ENCODE measurements around the gene IPPK. TPM values are rescaled to one million over a fixed set of nuclear protein-coding genes. Genes with fewer than 3 reads are reported as not detected.
A peak's percentile ranks its signal among the peaks of the same experiment; 100 is the strongest.

The IPPK gene
- total and polyA plus RNA-seq, 2 donors (not counting 1 experiment from before 2014, with no cell fraction given) = 11.1 to 16.4 TPM

DNA sequence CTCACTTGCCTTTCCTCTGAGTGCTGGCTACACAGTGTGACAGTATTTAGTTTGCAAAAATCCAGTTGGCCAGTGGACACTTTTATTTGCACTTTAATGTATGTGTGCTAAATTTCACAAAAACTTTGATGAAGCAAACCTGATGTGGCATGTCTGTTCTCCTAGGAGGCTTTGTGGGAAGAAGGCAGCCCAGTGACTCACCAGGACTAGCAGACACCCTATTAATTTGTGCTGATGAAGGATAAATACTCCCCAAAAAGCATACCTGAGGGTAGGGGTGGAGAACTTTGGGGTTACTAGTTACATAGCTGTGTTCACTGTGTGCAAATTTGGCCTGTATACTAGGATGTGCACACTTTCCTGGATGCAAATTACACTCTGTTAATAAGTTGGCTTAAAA is 39.3 kb upstream of the IPPK start:
- no peak for TF ChIP-seq EZH2 (IDR thresholded peaks at IDR 0.05; ENCODE audit: low read length, missing control alignments)
- TF ChIP-seq, protein P1, sequence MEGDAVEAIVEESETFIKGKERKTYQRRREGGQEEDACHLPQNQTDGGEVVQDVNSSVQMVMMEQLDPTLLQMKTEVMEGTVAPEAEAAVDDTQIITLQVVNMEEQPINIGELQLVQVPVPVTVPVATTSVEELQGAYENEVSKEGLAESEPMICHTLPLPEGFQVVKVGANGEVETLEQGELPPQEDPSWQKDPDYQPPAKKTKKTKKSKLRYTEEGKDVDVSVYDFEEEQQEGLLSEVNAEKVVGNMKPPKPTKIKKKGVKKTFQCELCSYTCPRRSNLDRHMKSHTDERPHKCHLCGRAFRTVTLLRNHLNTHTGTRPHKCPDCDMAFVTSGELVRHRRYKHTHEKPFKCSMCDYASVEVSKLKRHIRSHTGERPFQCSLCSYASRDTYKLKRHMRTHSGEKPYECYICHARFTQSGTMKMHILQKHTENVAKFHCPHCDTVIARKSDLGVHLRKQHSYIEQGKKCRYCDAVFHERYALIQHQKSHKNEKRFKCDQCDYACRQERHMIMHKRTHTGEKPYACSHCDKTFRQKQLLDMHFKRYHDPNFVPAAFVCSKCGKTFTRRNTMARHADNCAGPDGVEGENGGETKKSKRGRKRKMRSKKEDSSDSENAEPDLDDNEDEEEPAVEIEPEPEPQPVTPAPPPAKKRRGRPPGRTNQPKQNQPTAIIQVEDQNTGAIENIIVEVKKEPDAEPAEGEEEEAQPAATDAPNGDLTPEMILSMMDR (conservative IDR thresholded peaks at IDR 0.05 in 1 of 2, IDR thresholded peaks at IDR 0.05 in 1 of 2; ENCODE audit: low read depth in 1 of 2, low read length in 2 of 2) = no peak
- H3K4me3 ChIP-seq (replicated peaks in 1 of 4; ENCODE audit: control extremely low read depth in 1 of 4, insufficient read depth in 1 of 4, low read depth in 3 of 4, low read length in 4 of 4) = no peak overlapping the region
- H3K9ac ChIP-seq (ENCODE audit: insufficient read depth, low read length) = no peak overlapping the region
- H3K9me3 ChIP-seq (ENCODE audit: control insufficient read depth, insufficient read depth, low read depth, low read length) = no peaks in the 10 kb centered on the region
- no peak overlapping the region for H3K4me2 ChIP-seq (ENCODE audit: extremely low read depth, insufficient read depth, low read length)
- peaks cover 7% of the 10 kb centered on the region for H3K36me3 ChIP-seq (ENCODE audit: control insufficient read depth, insufficient read depth, low read length)
- H2AFZ ChIP-seq (ENCODE audit: low read length) = no peak overlapping the region
- H3K27ac ChIP-seq (ENCODE audit: insufficient read depth, low read length) = no peak overlapping the region
- DNase-seq (ENCODE audit: low read depth in 2 of 2) = peak in 1 of 2 donors; percentile 9
- no peaks in the 10 kb centered on the region for H3K79me2 ChIP-seq (ENCODE audit: control insufficient read depth, insufficient read depth, low read length)
- H3K4me1 ChIP-seq (ENCODE audit: control insufficient read depth, extremely low read depth, insufficient read depth, low read length) = no peaks in the 10 kb centered on the region
- H4K20me1 ChIP-seq (ENCODE audit: control insufficient read depth, extremely low read depth, insufficient read depth, low read length) = no peaks in the 10 kb centered on the region
- H3K27me3 ChIP-seq (ENCODE audit: control insufficient read depth, insufficient read depth, low read length) = no peaks in the 10 kb centered on the region

DNA sequence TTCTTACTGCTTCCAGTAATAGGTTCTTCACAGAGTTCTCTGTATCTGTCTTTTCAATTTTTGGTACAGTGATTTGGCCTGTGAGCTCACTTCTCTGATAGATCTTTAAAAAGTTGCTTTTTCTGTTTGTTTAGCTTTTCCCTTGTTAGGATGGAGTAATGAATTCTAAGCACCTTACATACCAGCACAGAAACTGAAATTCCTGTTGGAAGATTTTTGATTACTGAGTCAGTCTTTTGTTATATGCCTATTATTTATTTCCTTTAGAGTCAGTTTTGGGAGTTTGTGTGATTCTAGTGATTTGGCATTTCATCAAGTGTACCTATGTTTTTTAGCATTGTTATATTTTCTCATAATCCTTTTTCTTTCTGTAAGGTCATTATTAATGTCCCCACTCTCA is 37.6 kb upstream of the IPPK start:
- no peaks in the 10 kb centered on the region for H3K27me3 ChIP-seq (ENCODE audit: control insufficient read depth, insufficient read depth, low read length)
- no peak overlapping the region for H3K27ac ChIP-seq (ENCODE audit: insufficient read depth, low read length)
- H3K9ac ChIP-seq (ENCODE audit: insufficient read depth, low read length) = no peak overlapping the region
- H3K36me3 ChIP-seq (ENCODE audit: control insufficient read depth, insufficient read depth, low read length) = peaks cover 2% of the 10 kb centered on the region
- no peak overlapping the region for H3K4me3 ChIP-seq (replicated peaks in 1 of 4; ENCODE audit: control extremely low read depth in 1 of 4, insufficient read depth in 1 of 4, low read depth in 3 of 4, low read length in 4 of 4)
- H3K4me2 ChIP-seq (ENCODE audit: extremely low read depth, insufficient read depth, low read length) = no peak overlapping the region
- DNase-seq (ENCODE audit: low read depth in 2 of 2) = peak in 1 of 2 donors; percentile 34
- no peaks in the 10 kb centered on the region for H3K79me2 ChIP-seq (ENCODE audit: control insufficient read depth, insufficient read depth, low read length)
- no peaks in the 10 kb centered on the region for H3K9me3 ChIP-seq (ENCODE audit: control insufficient read depth, insufficient read depth, low read depth, low read length)
- no peaks in the 10 kb centered on the region for H4K20me1 ChIP-seq (ENCODE audit: control insufficient read depth, extremely low read depth, insufficient read depth, low read length)
- no peak for TF ChIP-seq EZH2 (IDR thresholded peaks at IDR 0.05; ENCODE audit: low read length, missing control alignments)
- TF ChIP-seq, protein P1 (conservative IDR thresholded peaks at IDR 0.05 in 1 of 2, IDR thresholded peaks at IDR 0.05 in 1 of 2; ENCODE audit: low read depth in 1 of 2, low read length in 2 of 2) = no peak
- H3K4me1 ChIP-seq (ENCODE audit: control insufficient read depth, extremely low read depth, insufficient read depth, low read length) = no peaks in the 10 kb centered on the region
- no peak overlapping the region for H2AFZ ChIP-seq (ENCODE audit: low read length)

DNA sequence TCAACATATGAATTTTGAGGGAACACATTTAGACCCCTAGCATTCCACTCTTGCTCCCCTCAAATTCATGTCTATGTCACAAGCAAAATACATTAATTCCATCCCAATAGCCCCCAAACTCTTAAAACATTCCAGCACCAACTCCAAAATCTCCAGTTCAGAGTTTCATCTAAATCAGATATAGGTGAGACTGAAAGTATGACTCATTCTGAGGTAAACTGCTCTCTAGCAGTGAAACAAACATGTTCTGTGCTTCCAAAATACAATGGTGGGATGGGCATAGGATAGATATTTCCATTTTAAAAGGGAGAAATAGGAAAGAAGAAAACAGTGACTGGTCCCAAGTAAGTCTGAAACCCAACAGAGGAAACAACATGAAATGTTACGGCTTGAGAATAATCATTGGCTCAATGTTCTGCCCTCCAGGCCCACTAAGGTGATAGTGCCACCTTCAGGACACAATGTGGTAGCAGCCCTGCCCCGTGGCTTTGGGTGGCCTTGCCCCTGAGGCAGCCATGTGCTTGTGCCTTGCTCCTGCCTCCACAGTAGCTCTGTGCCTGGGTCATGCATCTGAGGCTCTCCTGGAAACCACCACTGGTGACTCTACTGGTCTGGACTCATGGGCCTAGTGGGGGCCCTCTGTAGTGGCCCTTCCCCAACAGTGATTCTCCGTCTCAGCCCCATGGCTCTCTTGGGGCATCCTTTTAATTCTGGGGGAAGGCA is 36.4 kb upstream of the IPPK start:
- Histone ChIP-seq H3K9me3 (ENCODE audit: control insufficient read depth, insufficient read depth, low read depth, low read length) (no peaks in the 10 kb centered on the region), H3K36me3 (ENCODE audit: control insufficient read depth, insufficient read depth, low read length) (no peaks in the 10 kb centered on the region), H3K9ac (ENCODE audit: insufficient read depth, low read length) (no peak overlapping the region), H3K4me2 (ENCODE audit: extremely low read depth, insufficient read depth, low read length) (no peak overlapping the region), H3K4me1 (ENCODE audit: control insufficient read depth, extremely low read depth, insufficient read depth, low read length) (no peaks in the 10 kb centered on the region), H4K20me1 (ENCODE audit: control insufficient read depth, extremely low read depth, insufficient read depth, low read length) (no peaks in the 10 kb centered on the region), H3K27ac (ENCODE audit: insufficient read depth, low read length) (no peak overlapping the region), H3K4me3 (replicated peaks in 1 of 4; ENCODE audit: control extremely low read depth in 1 of 4, insufficient read depth in 1 of 4, low read depth in 3 of 4, low read length in 4 of 4) (no peak overlapping the region), H3K79me2 (ENCODE audit: control insufficient read depth, insufficient read depth, low read length) (no peaks in the 10 kb centered on the region), H3K27me3 (ENCODE audit: control insufficient read depth, insufficient read depth, low read length) (no peaks in the 10 kb centered on the region), H2AFZ (ENCODE audit: low read length) (no peak overlapping the region)
- TF ChIP-seq, protein P1 (conservative IDR thresholded peaks at IDR 0.05 in 1 of 2, IDR thresholded peaks at IDR 0.05 in 1 of 2; ENCODE audit: low read depth in 1 of 2, low read length in 2 of 2) = peak in 1 of 2 donors; percentile 30
- TF ChIP-seq EZH2 (IDR thresholded peaks at IDR 0.05; ENCODE audit: low read length, missing control alignments) = no peak
- DNase-seq (ENCODE audit: low read depth in 2 of 2) = no peak

Measured in fibroblast of lung (primary cell).